ENCODE data around the gene RNASEH2C.

- no peak for TF ChIP-seq POLR2A (IDR thresholded peaks at IDR 0.05; ENCODE audit: low read depth, low read length)
- TF ChIP-seq BHLHE40 (IDR thresholded peaks at IDR 0.05; ENCODE audit: borderline replicate concordance in 1 of 2, low read depth in 2 of 2, low read length in 1 of 2): no peak
- no peak for TF ChIP-seq POLR2AphosphoS5 (IDR thresholded peaks at IDR 0.05; ENCODE audit: low read length)
- no peak for TF ChIP-seq CTCF (IDR thresholded peaks at IDR 0.05 in 2 of 3, conservative IDR thresholded peaks at IDR 0.05 in 1 of 3; ENCODE audit: control insufficient read depth in 2 of 3, extremely low read depth in 1 of 3, insufficient read depth in 1 of 3, low read depth in 3 of 3, low read length in 3 of 3)
- TF ChIP-seq IKZF1 (conservative IDR thresholded peaks at IDR 0.05): no peak
Observed at GRCh38 chr11:65730461-65730860, 9.9 kb upstream of the RNASEH2C start.

Data from GM12878 (cell line).